ENCODE measurements around the gene SAMD4B.

GRCh38 chr19:39314016-39314728 lies 28.0 kb upstream of the SAMD4B start:
- TF ChIP-seq ZNF274 (IDR thresholded peaks at IDR 0.05; ENCODE audit: low read depth, low read length) (no peak), YY1 (IDR thresholded peaks at IDR 0.05; ENCODE audit: insufficient read depth, insufficient read length) (no peak), SUZ12 (IDR thresholded peaks at IDR 0.05; ENCODE audit: extremely low read depth, insufficient read depth, insufficient read length) (no peak)

Data from NT2/D1 (cell line).